Measurements from ENCODE around the gene HLA-DQB2. TPM values are rescaled to one million over a fixed set of nuclear protein-coding genes. Genes with fewer than 3 reads are reported as not detected.
A peak's percentile ranks its signal among the peaks of the same experiment; 100 is the strongest.
"Not testable (repeated sequence)": the region's sequence is repeated elsewhere in the genome, so short reads cannot be mapped to it uniquely, and the experiment has no call there.

The HLA-DQB2 gene
- 10 to 100 TPM in 1 of 2 donors, 1 to 10 TPM in 1; 1.5 to 31.3 TPM for total RNA-seq
- 1 to 10 TPM in 3 of 6 donors, under 1 TPM in 2, not detected in 1; 0.47 to 2.0 (median 1.2) TPM for polyA plus RNA-seq (ENCODE audit: insufficient read length in 6 of 6)
- long read RNA-seq, donor 1 = 0 reads
- long read RNA-seq, donor 2 = 0 reads
- long read RNA-seq, donor 3 = 0 reads
- long read RNA-seq, donor 4, partial matches to known transcripts = 1 of 3 reads
- long read RNA-seq, donor 4, other reads (novel, unspliced or antisense) = 2 of 3 reads
- long read RNA-seq, donor 5 = 0 reads
- long read RNA-seq, donor 6 = 0 reads
- long read RNA-seq, donor 7 = 0 reads
- long read RNA-seq, donor 8 = 0 reads
- long read RNA-seq, donor 9 = 0 reads
- long read RNA-seq, donor 10, partial matches to known transcripts = 0 of 1 reads
- long read RNA-seq, donor 10, other reads (novel, unspliced or antisense) = 1 of 1 reads
- long read RNA-seq, donor 11 = 0 reads
- long read RNA-seq, donor 12 = 0 reads

DNA sequence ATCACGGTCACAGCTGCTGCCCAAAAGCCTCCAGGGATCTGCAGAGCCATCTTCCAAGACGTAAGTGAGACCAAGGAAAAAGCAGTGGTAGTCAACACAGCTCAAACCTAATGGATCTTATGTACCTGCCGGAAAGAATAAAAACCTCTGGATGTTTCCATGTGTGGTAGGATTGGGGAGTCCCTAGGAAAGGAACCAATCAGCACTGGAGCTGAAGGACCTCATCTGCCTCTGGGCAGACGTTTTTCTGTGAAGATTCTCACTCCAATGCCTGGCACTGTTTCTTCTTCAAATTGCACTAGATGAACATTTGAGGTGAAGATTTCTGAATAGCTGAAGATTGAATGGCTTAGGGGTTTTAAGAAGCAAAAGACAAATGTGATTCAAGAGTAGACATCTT lies at the start of gene HLA-DQB2:
Gene HLA-DQB2 (minus strand): TSS at position 112 of the 400 bp plus-strand sequence. CDS start 62 bp downstream, at position 50.
- intact Hi-C loops (cut with DNase I) = no loop called here
- ATAC-seq = no peak
- DNase-seq = peak in 1 of 4 donors; percentile 16
- H3K27me3 ChIP-seq = peaks cover 0 to 24% of the 10 kb centered on the region in 2 donors
- no peaks in the 10 kb centered on the region for H3K36me3 ChIP-seq
- peaks cover 0 to 4% of the 10 kb centered on the region in 2 donors for H3K4me1 ChIP-seq
- H3K27ac ChIP-seq = no peak within 1 kb of the TSS
- TF ChIP-seq, protein P1, sequence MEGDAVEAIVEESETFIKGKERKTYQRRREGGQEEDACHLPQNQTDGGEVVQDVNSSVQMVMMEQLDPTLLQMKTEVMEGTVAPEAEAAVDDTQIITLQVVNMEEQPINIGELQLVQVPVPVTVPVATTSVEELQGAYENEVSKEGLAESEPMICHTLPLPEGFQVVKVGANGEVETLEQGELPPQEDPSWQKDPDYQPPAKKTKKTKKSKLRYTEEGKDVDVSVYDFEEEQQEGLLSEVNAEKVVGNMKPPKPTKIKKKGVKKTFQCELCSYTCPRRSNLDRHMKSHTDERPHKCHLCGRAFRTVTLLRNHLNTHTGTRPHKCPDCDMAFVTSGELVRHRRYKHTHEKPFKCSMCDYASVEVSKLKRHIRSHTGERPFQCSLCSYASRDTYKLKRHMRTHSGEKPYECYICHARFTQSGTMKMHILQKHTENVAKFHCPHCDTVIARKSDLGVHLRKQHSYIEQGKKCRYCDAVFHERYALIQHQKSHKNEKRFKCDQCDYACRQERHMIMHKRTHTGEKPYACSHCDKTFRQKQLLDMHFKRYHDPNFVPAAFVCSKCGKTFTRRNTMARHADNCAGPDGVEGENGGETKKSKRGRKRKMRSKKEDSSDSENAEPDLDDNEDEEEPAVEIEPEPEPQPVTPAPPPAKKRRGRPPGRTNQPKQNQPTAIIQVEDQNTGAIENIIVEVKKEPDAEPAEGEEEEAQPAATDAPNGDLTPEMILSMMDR (IDR thresholded peaks at IDR 0.05) = no peak
- H3K9me3 ChIP-seq = no peaks in the 10 kb centered on the region
- no peak within 1 kb of the TSS for H3K4me3 ChIP-seq

DNA sequence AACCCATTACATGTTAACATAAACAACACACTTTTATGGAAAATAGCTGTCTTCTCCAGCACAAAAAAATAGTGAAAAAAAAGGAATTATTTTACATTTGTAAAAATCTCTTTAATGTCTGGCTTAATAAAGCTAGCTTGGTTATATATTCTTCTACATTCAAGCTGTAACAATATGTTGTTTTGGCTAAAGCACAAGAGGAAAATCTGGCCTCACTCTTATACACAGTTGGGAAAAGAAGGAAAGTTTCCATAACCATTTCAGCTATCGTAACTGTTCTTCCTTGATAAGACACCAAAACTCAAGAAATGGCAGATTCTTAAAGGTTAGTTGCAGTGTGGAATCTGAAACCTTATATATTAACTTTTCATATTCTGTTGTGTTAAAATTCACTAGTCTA lies 45.8 kb upstream of the HLA-DQB2 start:
- peak in 1 of 4 donors; percentile 33 for DNase-seq
- H3K27ac ChIP-seq = no peak overlapping the region
- TF ChIP-seq, protein P1 (IDR thresholded peaks at IDR 0.05) = no peak
- no peaks in the 10 kb centered on the region for H3K9me3 ChIP-seq
- no peak overlapping the region for H3K4me3 ChIP-seq
- H3K4me1 ChIP-seq = no peaks in the 10 kb centered on the region
- no peaks in the 10 kb centered on the region for H3K36me3 ChIP-seq
- no peaks in the 10 kb centered on the region for H3K27me3 ChIP-seq
- ATAC-seq = no peak
- intact Hi-C loops (cut with DNase I) = no loop called here

DNA sequence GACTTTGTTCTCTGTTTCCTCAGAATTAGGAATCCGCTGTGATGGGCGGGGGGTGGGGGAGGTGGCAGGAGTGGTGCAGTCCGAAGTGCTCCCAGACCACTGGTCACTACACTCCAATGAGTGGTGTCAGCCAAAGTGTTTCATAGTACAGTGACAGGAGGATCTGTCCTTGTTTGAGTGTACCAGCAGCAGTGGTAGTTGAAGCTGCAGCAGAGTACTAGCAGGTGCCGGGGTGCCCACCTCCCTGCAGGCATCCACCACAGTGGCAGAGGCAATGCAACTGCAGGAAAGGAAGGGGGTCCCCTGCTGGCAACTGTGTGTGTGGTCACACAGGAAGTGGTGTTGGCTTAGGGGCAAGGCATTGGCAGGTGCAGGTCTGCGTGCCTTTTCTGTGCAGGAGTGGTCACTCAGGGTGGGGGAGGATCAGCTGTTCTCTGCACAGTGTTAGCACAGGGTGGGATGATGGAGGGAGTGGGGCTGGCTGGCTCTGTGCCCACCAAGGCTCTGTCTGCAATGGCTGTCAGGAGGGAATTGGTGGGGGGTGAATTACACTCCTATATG lies 43.8 kb upstream of the HLA-DQB2 start:
- intact Hi-C loops (cut with DNase I) = no loop called here
- no peak overlapping the region for H3K4me3 ChIP-seq
- no peaks in the 10 kb centered on the region for H3K4me1 ChIP-seq
- H3K36me3 ChIP-seq = no peaks in the 10 kb centered on the region
- TF ChIP-seq, protein P1 (IDR thresholded peaks at IDR 0.05) = no peak
- DNase-seq (no peak), ATAC-seq (no peak)
- H3K27ac ChIP-seq = no peak overlapping the region
- H3K27me3 ChIP-seq = peaks cover 0 to 5% of the 10 kb centered on the region in 2 donors
- H3K9me3 ChIP-seq = no peaks in the 10 kb centered on the region

DNA sequence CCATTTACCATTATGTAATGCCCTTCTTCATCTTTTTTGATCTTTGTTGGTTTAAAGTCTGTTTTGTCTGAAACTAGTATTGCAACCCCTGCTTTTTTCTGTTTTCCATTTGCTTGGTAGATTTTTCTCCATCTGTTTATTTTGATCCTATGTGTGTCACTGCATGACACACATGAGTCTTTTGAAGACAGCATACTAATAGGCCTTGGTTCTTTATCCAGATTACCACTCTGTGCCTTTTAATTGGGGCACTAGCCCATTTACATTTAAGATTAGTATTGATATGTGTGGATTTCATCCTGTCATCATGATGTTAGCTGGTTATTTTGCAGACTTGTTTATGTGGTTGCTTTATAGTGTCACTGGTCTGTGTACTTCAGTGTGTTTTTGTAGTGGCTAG lies 42.1 kb upstream of the HLA-DQB2 start:
- intact Hi-C loops (cut with DNase I); H3K9me3 ChIP-seq; ATAC-seq; H3K4me1 ChIP-seq; H3K36me3 ChIP-seq; H3K27ac ChIP-seq; DNase-seq; H3K4me3 ChIP-seq: not testable (repeated sequence)
- peaks cover 3 to 21% of the 10 kb centered on the region in 2 donors for H3K27me3 ChIP-seq

DNA sequence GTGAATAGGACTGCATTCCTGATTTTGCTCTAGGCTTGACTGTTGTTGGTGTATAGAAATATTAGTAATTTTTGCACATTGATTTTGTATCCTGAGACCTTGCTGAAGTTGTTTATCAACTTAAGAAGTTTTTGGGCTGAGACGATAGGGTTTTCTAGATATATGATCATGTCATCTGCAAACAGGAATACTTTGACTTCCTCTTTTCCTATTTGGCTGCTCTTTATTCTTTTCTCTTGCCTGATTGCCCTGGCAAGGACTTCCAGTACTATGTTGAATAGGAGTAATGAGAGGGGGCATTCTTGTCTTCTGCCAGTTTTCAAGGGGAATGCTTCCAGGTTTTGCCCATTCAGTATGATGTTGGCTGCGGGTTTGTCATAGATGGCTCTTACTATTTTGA lies 40.1 kb upstream of the HLA-DQB2 start:
- H3K9me3 ChIP-seq = peaks cover 0 to 4% of the 10 kb centered on the region in 2 donors
- TF ChIP-seq, protein P1 (IDR thresholded peaks at IDR 0.05) = no peak
- H3K27ac ChIP-seq = no peak overlapping the region
- no peaks in the 10 kb centered on the region for H3K4me1 ChIP-seq
- H3K27me3 ChIP-seq = peaks cover 3 to 23% of the 10 kb centered on the region in 2 donors
- no peak for ATAC-seq
- DNase-seq = no peak
- H3K36me3 ChIP-seq = no peaks in the 10 kb centered on the region
- H3K4me3 ChIP-seq = no peak overlapping the region
- intact Hi-C loops (cut with DNase I) = no loop called here
